ENCODE measurements around the gene PLA2G10. TPM values are rescaled to one million over a fixed set of nuclear protein-coding genes. Genes with fewer than 3 reads are reported as not detected.

The PLA2G10 gene
- total RNA-seq, 1 donor from 2014 or later, result not detected

- Histone ChIP-seq H3K36me3 (peaks cover 0 to 30% of the 10 kb centered on the region in 2 donors), H3K9me3 (no peaks in the 10 kb centered on the region), H3K27me3 (no peaks in the 10 kb centered on the region), H3K4me1 (peaks cover 7 to 17% of the 10 kb centered on the region in 2 donors), H3K27ac (peak within 1 kb of the TSS; percentile 88 to 94), H3K4me3 (peak within 1 kb of the TSS; percentile 77 to 83)
- TF ChIP-seq CTCF (IDR thresholded peaks at IDR 0.05), result peak in 1 of 3 experiments; percentile 5
- DNase-seq (ENCODE audit: low spot score in 2 of 2), result peak; percentile 84 to 98
- intact Hi-C loops (cut with DNase I), result loop anchor here (5.0 kb wide), 2 partner anchors 328 to 343 kb away; no protein-coding TSS in a partner anchor
These were observed 64.0 kb downstream of the PLA2G10 start, which contains the start of gene PARN for GRCh38 chr16:14629919-14630619. Gene PARN (minus strand): TSS chr16:14630260. CDS start chr16:14630125, 135 bp downstream.

GRCh38 chr16:14629612-14629918 lies 64.5 kb downstream of the PLA2G10 start:
- intact Hi-C loops (cut with DNase I), result no loop called here
- H3K36me3 ChIP-seq, result peaks cover 0 to 35% of the 10 kb centered on the region in 2 donors
- H3K27ac ChIP-seq, result peak overlapping the region; percentile 88 to 94
- no peak for TF ChIP-seq CTCF (IDR thresholded peaks at IDR 0.05)
- H3K27me3 ChIP-seq, result no peaks in the 10 kb centered on the region
- H3K9me3 ChIP-seq, result no peaks in the 10 kb centered on the region
- H3K4me1 ChIP-seq, result peaks cover 7 to 13% of the 10 kb centered on the region in 2 donors
- peak in 1 of 2 donors; percentile 66 for DNase-seq (ENCODE audit: low spot score in 2 of 2)
- peak overlapping the region; percentile 77 to 83 for H3K4me3 ChIP-seq

- peak overlapping the region; percentile 88 to 94 for H3K27ac ChIP-seq
- no peak for DNase-seq (ENCODE audit: low spot score in 2 of 2)
- intact Hi-C loops (cut with DNase I), result no loop called here
- peak overlapping the region; percentile 77 to 83 for H3K4me3 ChIP-seq
- H3K36me3 ChIP-seq, result peaks cover 0 to 39% of the 10 kb centered on the region in 2 donors
- H3K27me3 ChIP-seq, result no peaks in the 10 kb centered on the region
- no peak for TF ChIP-seq CTCF (IDR thresholded peaks at IDR 0.05)
- no peaks in the 10 kb centered on the region for H3K9me3 ChIP-seq
- peaks cover 4 to 13% of the 10 kb centered on the region in 2 donors for H3K4me1 ChIP-seq
These were observed 65.1 kb downstream of the PLA2G10 start for GRCh38 chr16:14628806-14629611.

GRCh38 chr16:14627078-14627477 lies 67.0 kb downstream of the PLA2G10 start:
- no peak for TF ChIP-seq CTCF (IDR thresholded peaks at IDR 0.05)
- H3K27me3 ChIP-seq, result no peaks in the 10 kb centered on the region
- H3K9me3 ChIP-seq, result no peaks in the 10 kb centered on the region
- peaks cover 4 to 13% of the 10 kb centered on the region in 2 donors for H3K4me1 ChIP-seq
- intact Hi-C loops (cut with DNase I), result no loop called here
- no peak for DNase-seq (ENCODE audit: low spot score in 2 of 2)
- H3K4me3 ChIP-seq, result no peak overlapping the region
- H3K36me3 ChIP-seq, result peaks cover 0 to 57% of the 10 kb centered on the region in 2 donors
- no peak overlapping the region for H3K27ac ChIP-seq

Other genes with a start within 250 kb of the PLA2G10 start
- gene PARN, start 64.0 kb downstream of the PLA2G10 start, total RNA-seq, result 3.8 TPM
- 28.0 TPM for gene BFAR, start 61.4 kb downstream of the PLA2G10 start, total RNA-seq
- gene NPIPA3, start 9.1 kb upstream of the PLA2G10 start, total RNA-seq, result not detected
- not detected for gene NPIPA2, start 48.2 kb upstream of the PLA2G10 start, total RNA-seq
- 25.2 TPM for gene NOMO1, start 139.4 kb upstream of the PLA2G10 start, total RNA-seq
- gene NPIPA1, start 243.1 kb upstream of the PLA2G10 start, total RNA-seq, result 53.4 TPM